Epithelial cell of prostate (primary cell): ENCODE measurements around the gene MRTFB.
"Not testable (repeated sequence)": the region's sequence is repeated elsewhere in the genome, so short reads cannot be mapped to it uniquely, and the experiment has no call there.

Source experiments
- DNase-seq: peaks from one replicate; pipeline ENCODE4 v3.0.0-alpha.2; 2011; ENCODE audit warnings: low read depth, low spot score
- H3K27ac ChIP-seq: fragments of 450-650 bp; 2 replicates; pipeline ENCODE4 v1.5.1; 2017; ENCODE audit warnings: mild to moderate bottlenecking

The MRTFB gene

DNA sequence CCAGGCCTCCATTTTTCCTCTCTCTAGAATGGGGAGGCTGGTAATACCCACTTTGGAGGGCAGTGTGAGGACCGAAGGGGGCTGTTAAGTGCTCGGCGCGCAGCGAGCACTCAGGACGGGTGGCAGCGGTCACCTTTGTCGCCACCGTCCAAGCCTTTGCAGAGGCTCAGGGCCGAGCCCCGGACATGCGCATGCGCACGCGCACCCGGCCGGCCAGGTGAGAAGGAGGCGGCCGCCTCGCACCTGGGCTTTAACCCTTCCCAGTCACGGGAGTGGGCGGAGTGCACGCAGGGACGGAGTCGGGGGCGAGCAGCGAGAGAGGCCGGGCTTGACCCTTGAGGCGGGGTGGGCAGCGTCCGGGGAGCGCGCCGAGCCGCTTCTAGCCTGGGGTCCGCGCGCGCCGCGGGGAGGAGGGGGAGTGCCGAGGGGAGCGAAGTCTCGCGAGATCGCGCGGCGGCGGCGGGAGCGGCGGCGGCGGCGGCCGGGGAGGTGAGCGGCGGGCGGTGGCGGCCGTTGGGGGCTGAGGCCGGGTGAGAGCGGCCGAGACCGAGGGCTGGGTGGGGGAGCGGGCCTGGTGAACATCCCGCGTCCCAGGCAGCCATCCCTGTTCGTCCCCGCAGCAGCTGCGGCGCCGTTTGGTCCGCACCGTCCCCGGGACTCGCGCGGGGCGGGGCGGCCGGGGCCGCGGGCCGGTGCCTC, at the start of gene MRTFB:
Gene MRTFB, plus strand, starts transcription at position 443 of the 699 bp plus-strand sequence. CDS start 69,288 bp downstream, outside the sequence.
- peak within 1 kb of the TSS; percentile 57 for H3K27ac ChIP-seq
- no peak for DNase-seq

DNA sequence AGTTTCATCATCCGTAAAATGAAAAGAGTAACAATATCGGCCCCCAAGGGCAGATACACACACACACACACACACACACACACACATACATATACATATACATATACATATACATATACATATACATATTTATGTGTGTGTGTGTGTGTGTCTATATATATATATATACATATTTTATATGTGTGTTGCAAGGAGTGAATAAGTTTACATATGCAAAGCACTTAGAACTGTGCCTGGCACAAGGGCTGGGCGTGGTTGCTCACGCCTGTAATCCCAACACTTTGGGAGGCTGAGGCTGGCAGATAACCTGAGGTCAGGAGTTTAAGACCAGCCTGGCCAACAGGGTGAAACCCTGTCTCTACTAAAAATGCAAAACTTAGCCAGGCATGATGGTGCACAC, 47.6 kb upstream of the MRTFB start:
- H3K27ac ChIP-seq, DNase-seq: not testable (repeated sequence)

- no peak for DNase-seq
- H3K27ac ChIP-seq = no peak overlapping the region
Measured at GRCh38 chr16:14024283-14024682, 46.8 kb upstream of the MRTFB start.

- no peak overlapping the region for H3K27ac ChIP-seq
- no peak for DNase-seq
Measured at GRCh38 chr16:14026572-14027285, 44.4 kb upstream of the MRTFB start.

- DNase-seq = no peak
- H3K27ac ChIP-seq = no peak overlapping the region
Measured at GRCh38 chr16:14028202-14028601, 42.9 kb upstream of the MRTFB start.

DNA sequence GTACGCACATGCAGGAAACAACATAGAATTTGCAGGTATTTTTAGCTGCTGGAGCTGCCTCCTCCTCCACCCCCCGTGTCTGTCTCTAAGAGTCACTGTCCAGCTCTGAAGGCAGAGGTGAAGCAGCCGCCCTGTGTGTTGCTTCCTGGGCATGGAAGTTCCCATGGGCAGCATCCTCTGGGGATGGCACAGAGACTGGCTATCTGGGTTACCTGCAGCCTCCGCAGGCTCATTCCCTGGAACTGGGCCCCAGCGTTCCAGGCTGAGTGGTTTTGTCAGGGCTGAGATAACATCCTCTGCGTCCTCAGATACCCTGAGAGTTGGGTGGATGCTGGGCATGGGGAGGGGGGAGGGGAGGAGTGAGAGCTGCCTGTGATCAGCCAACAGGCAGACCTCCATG, 41.5 kb upstream of the MRTFB start:
- no peak overlapping the region for H3K27ac ChIP-seq
- DNase-seq = no peak

DNA sequence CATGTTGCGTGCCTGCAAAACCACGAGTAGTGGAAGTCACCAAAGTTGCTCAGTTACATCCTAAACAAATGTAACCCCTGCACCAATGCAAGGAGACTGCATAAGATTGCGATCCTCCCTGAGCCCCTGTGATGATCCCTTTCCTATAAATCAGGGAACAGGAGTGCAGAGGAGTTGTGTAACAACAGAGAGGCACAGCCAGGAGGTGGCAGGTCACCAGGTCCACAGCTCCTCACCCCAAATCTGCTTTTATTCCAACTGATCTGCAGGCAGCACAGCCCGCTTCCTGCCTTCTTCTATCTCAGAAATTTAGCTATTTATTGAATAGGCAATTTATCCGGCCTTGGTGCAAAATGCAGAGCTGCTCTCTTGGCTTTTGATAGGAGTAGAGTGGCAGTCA, 36.0 kb upstream of the MRTFB start:
- H3K27ac ChIP-seq = no peak overlapping the region
- no peak for DNase-seq

GRCh38 chr16:14036889-14037288, 34.2 kb upstream of the MRTFB start:
- no peak for DNase-seq

DNA sequence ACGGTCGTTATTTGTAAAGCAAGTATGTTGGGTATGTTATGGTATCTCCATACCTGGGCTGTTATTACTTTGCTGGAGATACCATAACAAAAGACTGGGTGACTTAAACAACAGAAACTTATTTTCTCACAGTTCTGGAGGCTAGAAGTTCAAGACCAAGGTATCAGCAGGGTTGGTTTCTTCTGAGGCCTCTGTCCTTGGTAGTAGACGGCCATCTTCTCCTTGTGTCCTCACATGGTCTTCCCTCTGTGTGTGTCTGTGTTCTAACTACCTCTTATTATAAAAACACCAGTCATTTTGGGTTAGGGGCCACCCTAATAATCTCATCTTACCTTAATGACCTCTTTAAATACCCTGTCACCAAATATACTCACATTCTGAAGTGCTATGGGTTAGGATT, 33.2 kb upstream of the MRTFB start:
- H3K27ac ChIP-seq = no peak overlapping the region
- DNase-seq = no peak

More at GRCh38 chr16:14036889-14037288, 34.2 kb upstream of the MRTFB start:
- H3K27ac ChIP-seq = no peak overlapping the region

DNA sequence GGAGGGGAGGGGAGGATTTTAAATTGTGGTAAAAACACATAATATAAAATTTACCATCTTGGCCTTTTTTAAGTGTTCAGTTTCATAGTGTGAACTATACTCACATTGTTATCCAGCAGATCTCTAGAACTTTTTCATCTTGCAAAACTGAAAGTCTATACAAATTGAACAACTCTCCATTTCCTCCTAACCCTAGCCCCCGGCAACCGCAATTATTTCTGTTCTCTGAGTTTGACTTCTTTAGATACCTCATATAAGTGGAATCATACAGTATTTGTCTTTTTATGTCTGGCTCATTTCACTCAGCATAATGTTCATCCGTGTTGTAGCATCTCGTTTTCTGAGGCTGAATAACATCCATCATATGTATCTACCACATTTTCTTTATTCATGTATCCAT, 30.0 kb upstream of the MRTFB start:
- no peak for DNase-seq
- no peak overlapping the region for H3K27ac ChIP-seq

DNA sequence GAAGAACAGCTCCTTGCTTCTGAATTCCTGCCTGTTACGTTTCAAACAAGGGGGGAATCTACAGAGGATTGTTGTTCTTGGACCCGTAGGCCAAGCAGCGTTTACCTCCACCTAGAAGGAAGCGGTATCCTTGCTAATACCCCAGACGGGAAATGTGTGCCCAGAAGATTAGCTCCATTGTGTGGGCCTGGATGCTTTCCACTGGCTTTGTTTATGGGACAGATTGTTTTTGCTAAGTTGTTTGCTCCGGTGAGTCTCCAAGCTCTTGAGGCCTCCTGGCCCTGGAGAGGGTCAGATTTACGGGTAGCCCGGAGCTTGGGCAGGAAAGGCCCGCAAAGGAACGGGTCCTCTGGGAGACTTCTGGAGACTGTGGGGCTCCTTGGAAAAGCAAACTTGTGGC, 28.4 kb upstream of the MRTFB start:
- no peak for DNase-seq

GRCh38 chr16:14043278-14043677, 27.8 kb upstream of the MRTFB start:
- no peak overlapping the region for H3K27ac ChIP-seq
- no peak for DNase-seq

More for the DNA sequence above, 28.4 kb upstream of the MRTFB start:
- H3K27ac ChIP-seq = no peak overlapping the region

GRCh38 chr16:14043793-14044192, 27.3 kb upstream of the MRTFB start:
- no peak overlapping the region for H3K27ac ChIP-seq

GRCh38 chr16:14047121-14047859, 23.8 kb upstream of the MRTFB start:
- not testable (repeated sequence) for DNase-seq, H3K27ac ChIP-seq

More at GRCh38 chr16:14043793-14044192, 27.3 kb upstream of the MRTFB start:
- DNase-seq = no peak

GRCh38 chr16:14050291-14051027, 20.7 kb upstream of the MRTFB start:
- peak overlapping the region; percentile 11 for H3K27ac ChIP-seq
- no peak for DNase-seq

- peak overlapping the region; percentile 11 for H3K27ac ChIP-seq
- DNase-seq = no peak
Measured at GRCh38 chr16:14051103-14051729, 19.9 kb upstream of the MRTFB start.

GRCh38 chr16:14056970-14057369, 14.1 kb upstream of the MRTFB start:
- no peak for DNase-seq
- no peak overlapping the region for H3K27ac ChIP-seq

DNA sequence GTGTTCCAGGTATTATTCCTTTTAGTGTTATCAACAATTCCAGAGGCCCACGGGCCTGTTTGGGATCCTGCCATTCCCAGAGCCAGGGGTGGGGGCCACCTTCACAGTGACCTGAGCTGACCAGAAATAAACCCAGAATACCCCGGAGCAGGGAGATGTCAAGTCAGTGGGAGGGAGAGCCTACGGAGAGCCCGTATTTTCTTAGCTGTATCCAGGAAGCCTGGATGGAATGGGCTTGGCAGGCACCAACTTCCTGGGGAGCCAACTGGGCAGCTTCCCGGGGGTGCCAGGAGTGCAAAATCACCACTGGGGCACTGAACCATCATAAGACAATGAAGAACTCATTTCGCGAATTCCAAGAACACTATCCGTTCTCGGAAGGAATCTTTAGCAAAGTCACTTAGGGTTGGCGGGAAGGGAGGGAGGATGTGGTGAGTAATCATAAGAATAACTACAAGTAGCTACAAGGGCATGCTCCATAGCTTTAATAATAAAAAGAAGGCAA, 13.2 kb upstream of the MRTFB start:
- no peak overlapping the region for H3K27ac ChIP-seq
- no peak for DNase-seq

- DNase-seq = no peak
- H3K27ac ChIP-seq = no peak overlapping the region
Measured at GRCh38 chr16:14061732-14062259, 9.3 kb upstream of the MRTFB start.
